Cardiac septum (tissue), 1 donor: ENCODE measurements around the gene SSBP3. TPM values are rescaled to one million over a fixed set of nuclear protein-coding genes. Genes with fewer than 3 reads are reported as not detected.
"Not testable (repeated sequence)": the region's sequence is repeated elsewhere in the genome, so short reads cannot be mapped to it uniquely, and the experiment has no call there.

Source experiments
- DNase-seq: peaks from one replicate; pipeline ENCODE4 v3.0.0-alpha.2; 2020; ENCODE audit warnings: low spot score
- intact Hi-C: fragments of 100-400 bp; cut with DNase I; formaldehyde crosslinking; loops from one replicate; pipeline ENCODE4 v1.14.0; 2022
- total RNA-seq: library from RNA; stranded (reverse); fragmentation: NEBNext Ultra II Directional; extraction: Animal tissue kit (Norgen Biotek cat#: 25700); gene quantifications from one replicate; pipeline ENCODE4 v1.2.1, GENCODE V29; 2021
- donor health status: DM: no; HTN: no; CAD: no.

Gene SSBP3
- total RNA-seq, 1 donor from 2014 or later: 45.4 TPM

- intact Hi-C loops: loop anchor here (2.0 kb wide), 2 partner anchors 17 to 39 kb away; no protein-coding TSS in a partner anchor
Measured at GRCh38 chr1:54397980-54398379, 8.2 kb downstream of the SSBP3 start.

DNA sequence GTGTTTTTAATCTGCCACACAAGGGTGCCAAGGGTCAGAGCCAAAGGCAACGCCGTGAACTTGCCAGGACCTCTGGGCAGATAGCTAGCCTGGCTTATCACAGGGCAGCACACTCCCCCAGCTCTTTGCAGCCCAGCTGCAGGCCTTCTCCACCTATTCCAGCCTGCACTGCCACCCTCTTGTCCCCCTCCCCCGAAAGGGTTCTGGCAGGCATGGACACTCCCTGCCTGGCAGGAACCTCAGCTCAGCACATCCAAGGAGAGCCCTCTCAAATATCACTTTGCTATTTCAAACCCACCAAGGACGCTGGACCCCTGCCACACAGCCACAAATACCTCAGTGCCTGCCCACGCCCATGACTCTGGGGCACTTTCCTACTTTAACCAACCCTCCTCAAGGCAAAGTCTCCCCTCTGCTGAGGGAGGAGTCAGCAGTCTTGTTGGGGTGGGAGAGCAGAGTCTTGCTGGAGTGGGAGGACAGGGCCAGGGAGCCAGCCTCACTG, 9.1 kb downstream of the SSBP3 start:
- intact Hi-C loops: loop anchor here (2.0 kb wide), 2 partner anchors 16 to 38 kb away; no protein-coding TSS in a partner anchor
- DNase-seq: peak; percentile 89

More at GRCh38 chr1:54397980-54398379, 8.2 kb downstream of the SSBP3 start:
- DNase-seq: no peak

DNA sequence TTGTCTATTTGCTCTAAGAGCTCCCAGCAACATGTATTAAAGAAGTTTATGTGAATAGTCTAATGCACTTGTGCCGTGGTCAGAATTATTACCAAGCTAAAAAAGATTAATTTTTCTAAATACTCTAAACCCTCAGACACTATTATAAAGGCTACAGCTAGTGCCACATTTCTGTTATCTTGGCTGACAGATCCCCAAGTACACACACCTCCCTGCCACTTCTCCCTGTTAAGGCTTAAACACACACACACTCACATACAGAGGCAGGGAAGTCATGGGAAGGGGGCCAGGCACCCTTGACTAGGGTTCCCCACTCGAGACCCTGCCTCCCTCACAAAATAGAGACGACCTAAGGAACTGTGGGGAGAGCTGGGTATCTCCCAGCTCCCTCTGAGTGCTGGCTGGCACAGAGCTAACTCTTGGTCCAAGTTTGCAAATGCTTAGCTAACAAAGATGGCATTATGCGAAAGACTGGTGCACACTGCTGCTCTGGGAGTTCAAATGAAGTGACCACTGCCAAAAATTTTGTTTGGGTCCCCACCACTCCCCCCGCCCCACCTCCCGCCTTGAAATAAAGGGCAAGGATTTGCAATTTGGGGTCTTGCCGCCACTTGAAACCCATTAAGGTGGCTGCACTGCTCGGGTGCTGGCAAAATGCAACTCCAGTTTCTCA, 9.8 kb downstream of the SSBP3 start:
- no peak for DNase-seq
- intact Hi-C loops: loop anchor here (2.0 kb wide), 2 partner anchors 16 to 38 kb away; no protein-coding TSS in a partner anchor

DNA sequence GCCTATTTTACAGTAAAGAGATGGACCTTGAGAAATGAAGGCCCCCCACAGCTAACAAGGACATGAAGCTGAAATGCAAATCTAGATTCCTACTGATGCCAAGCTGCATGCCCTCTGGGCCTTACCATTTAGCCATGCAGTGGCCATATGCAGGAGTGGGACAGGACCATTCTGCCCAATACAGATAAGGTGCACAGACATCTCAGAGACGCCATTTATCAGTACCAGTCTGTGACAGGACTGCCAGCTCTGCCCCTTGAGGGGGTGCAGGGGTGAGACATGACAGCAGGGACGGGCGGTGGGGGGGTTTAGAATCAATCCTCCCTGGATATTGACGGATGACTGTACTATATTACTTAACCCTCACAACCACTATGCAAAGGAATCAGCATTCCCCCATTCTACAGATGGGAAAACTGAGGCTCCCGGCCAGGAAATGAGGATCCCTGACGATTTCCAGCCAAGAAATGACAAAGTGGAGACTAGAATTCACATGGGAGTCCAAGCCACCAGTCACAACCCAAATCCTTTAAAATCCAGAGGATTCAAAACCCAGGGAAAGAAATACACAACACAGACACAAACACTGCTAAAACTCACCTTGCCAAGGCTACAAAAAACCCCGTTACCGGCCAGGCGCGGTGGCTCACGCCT, 10.8 kb downstream of the SSBP3 start:
- DNase-seq: no peak
- intact Hi-C loops: no loop called here

DNA sequence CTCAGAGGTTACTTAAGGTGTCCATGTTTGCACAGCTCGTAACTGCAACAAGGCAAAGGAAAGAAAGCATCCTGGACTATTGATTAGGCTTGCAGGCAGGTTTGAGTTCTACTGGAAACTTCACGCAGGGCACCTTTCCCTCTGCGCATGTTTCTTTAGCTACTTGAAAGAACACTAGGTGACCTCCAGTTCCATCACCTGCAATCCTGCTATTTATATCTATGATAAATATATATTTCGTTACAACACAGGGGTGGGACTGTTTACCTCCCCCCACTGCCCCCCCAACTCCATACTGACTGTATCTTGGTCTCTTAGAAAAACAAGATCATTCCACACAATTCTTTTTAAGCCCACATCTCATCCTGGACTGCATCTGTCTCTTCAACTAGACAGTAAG, 12.1 kb downstream of the SSBP3 start:
- intact Hi-C loops: no loop called here
- no peak for DNase-seq

- no peak for DNase-seq
- intact Hi-C loops: no loop called here
Measured at GRCh38 chr1:54392401-54392800, 13.8 kb downstream of the SSBP3 start.

DNA sequence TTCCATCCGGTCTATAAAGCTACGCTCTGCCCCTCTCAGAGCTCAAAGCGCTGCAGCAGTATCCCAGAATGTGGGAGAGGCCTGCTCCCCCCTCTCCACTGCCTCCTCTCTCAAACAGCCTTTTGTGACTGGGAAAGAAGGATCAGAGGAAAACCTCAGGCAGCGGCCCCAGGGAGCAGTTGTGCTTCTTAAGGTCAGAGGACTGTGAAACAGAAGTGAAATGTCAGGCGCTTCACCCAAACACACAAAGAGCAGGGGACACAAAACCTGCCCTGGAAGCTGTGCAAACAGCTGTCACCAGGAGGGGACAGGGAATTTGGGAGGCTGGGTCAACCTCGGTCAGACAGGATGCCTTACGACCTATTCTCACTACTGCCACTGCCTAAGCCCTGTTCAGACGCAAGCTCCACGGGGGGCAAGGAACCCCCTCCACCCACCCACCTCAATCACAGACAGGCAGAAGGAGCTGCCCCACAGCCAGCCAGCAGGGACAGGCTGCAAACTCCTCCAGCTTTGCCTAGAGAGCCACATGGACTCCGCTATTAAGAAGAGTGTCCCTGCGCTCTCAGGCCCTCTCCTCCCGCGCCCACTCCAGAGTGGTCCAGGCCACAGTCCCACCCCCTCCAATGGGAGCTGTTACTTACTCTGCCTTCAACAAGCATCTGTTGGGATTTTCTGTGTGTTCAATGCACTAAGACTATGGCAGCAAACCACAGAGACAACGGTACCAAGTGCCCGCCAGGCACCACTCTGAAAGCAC, 14.6 kb downstream of the SSBP3 start:
- no peak for DNase-seq
- intact Hi-C loops: no loop called here

DNA sequence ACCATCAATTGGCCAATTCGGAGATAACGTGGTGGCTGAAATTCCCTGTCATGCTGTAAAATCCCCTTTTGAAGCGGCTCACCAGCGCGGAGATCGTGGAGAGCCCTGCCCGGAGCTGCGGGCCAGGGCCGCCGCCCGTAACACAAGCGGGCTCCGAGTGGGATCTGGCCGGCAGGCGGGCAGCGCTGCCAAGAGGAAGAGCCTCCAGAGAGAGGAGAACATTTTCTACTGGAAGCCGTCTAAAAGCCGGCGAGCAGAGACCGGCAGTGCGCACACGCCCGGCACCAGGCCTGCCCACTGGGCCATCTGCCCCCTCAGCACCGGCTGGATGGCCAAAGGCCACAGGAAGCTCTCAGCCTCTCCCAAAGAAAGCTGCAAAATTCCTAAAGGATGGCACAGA, 15.5 kb downstream of the SSBP3 start:
- intact Hi-C loops: no loop called here
- DNase-seq: no peak

DNA sequence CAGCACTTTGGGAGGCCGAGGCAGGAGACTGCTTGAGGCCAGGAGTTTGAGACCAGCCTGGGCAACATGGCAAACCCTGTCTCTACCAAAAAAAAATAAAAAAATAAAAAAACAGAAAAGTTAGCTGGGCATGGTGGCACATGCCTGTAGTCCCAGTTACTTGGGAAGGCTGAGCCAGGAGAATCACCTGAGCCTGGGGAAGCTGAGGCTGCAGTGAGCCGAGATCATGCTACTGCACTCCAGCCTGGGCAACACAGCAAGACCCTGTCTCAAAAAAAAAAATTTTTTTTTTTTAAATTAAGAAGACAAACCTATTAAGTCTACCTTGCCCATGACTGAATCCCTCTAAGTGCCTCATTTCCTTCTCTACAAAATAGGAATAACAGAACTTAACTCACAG, 16.6 kb downstream of the SSBP3 start:
- DNase-seq, intact Hi-C loops: not testable (repeated sequence)

GRCh38 chr1:54387419-54387818, 18.8 kb downstream of the SSBP3 start:
- no peak for DNase-seq
- intact Hi-C loops: no loop called here

- DNase-seq: no peak
- intact Hi-C loops: no loop called here
Measured at GRCh38 chr1:54385727-54386022, 20.5 kb downstream of the SSBP3 start.

DNA sequence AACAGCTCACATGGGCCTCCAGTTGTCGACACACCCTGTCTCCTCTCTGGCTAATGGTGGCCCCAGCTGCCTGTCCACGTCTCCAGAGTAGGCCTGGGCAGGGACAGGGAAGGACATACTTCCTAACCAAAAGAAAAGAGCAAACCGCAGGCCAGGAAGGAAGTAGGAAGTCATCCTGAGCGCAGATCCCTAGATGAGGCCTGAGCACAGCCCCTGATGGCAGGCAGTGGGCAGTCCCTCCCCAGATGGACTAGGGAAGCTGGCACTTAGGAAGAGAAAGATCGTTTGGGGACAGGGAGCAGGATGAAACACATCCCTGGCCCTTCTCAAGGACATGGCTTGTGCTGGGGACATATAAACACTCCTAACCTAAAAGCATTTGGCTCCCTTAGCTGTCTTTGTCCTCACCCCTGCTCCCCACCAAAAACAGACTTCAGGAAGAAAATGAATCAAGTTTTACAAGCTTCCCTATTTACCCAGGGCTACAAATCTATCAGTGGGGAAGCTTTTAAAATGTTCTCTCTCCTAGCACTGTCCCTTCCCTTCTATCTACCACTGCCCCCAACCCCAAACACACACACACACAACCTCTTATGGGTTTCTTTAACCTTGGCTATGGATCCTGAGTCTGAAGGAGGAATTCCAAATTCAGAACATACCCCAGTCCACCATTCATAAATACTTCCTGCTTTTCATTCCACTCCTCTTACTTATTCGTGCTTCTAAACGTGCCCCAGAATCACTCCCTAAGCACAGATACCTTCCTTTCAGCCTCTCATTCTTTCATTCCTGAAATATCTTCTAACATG, 21.1 kb downstream of the SSBP3 start:
- DNase-seq: no peak
- intact Hi-C loops: no loop called here

- intact Hi-C loops: no loop called here
- no peak for DNase-seq
Measured at GRCh38 chr1:54384471-54384870, 21.7 kb downstream of the SSBP3 start.

DNA sequence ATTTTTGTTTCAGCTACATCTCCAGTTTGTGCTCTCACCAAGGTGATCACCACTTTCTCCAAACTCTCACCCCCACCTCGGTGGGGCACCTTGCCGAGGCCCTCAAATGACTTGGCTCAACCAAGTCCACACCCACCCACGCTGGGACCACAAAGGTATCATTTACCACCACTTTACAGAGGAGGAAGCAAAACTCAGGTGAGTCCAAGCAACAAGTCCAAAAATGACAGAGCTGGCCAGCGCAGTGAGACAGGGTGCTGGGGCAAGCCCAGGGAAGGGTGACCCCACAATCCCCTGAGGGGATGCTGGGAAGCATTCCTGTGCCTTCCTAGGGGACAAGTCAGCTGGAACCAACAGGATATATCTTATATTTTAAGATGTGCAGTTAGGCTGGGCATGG, 24.7 kb downstream of the SSBP3 start:
- intact Hi-C loops: loop anchor here (2.0 kb wide), 1 partner anchor 15 kb away; no protein-coding TSS in a partner anchor
- no peak for DNase-seq

GRCh38 chr1:54380290-54380882, 25.8 kb downstream of the SSBP3 start:
- DNase-seq: no peak
- intact Hi-C loops: loop anchor here (2.0 kb wide), 1 partner anchor 16 kb away; no protein-coding TSS in a partner anchor

DNA sequence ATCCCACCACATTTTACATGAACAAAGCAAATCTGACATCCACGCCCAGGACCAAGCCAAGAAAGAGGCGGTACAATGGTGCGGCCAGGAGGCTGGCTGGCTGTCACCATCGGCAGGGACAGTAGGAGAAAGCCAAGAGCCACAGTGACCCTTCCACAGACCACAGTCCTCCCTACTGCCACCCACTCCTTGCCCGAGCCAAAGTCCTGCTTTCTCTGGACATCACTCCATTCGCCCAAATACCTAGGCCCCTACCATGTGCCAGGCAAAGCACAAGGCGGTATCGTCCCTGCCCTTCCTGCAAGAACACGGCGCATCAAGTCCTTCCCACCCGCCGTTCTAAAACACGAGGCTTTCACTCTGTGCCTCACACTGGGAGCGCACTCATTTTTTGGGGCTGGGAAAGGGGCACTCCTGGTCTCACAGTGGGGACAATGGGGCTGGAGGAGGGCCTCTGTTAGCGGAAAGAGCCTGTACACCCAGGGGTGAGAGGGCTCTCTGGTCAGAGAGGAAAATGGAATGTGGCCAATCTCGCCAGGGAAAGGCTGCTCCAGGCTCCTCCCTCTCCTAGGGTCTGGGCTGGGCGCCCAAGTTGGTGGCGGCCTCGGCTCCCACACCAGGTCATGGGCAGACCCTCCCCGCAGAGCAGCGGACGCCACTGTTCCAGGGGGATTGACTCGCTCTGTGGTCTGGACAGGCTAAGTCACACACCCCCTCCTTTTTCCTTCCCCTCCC, 26.5 kb downstream of the SSBP3 start:
- intact Hi-C loops: loop anchor here (2.0 kb wide), 1 partner anchor 17 kb away; no protein-coding TSS in a partner anchor
- no peak for DNase-seq

DNA sequence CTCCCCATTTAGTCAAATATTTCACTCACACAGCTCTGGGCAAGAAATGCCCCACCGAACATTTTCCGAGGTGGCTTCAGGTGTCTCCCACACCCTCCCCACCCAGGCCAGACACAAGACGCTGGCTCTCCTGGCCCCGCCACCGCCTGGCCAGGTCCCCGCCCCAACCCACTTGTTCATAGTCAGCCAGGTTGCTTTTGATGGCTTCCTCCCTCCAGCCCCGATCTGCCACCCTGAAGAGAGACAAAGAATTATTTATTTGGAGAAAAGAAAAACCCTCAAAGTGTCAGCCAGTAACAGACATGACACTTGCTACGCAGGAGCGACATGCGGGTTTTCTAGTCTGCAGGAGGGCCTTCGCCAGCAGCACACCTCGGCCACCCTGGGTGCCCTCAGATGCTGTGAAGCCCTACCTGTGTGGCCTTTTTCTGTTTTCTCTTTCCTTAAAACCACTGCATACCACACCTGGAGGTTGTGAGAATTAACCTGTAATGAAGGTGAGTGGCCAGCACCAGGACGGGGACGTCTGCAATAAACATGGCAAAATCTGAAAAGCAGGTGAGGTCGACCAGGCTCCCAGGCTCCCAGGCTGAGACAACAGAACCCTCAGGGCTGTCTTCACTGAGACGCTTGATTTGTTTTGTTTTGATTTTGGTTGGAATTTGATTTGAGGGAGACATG, 27.2 kb downstream of the SSBP3 start:
- intact Hi-C loops: no loop called here
- no peak for DNase-seq
